GM12878 (cell line): ENCODE measurements around the gene KCNQ1OT1. TPM values are rescaled to one million over a fixed set of nuclear protein-coding genes. Genes with fewer than 3 reads are reported as not detected.

Experiments used
- ATAC-seq: fragments of 200-7000 bp; cut with Tn5 transposase; 3 replicates; pipeline ENCODE4 v1.9.1; 2020; ENCODE audit warnings: mild to moderate bottlenecking, moderate library complexity
- BruUV-seq: library from RNA; stranded (reverse); fragments of 400-500 nt; replicated peaks from 2 replicates; lab custom pipeline; 2021; lab: Mats Ljungman, UMichigan
- CTCF ChIA-PET: fragments of 300-600 bp; sonication (Branson Sonifier 250); formaldehyde crosslinking; extraction: SDS; loops from one replicate; lab custom pipeline; 2021; ENCODE audit warnings: inconsistent platforms; lab: Yijun Ruan, JAX
- POLR2A ChIA-PET: fragments of 350-600 bp; formaldehyde crosslinking; extraction: SDS; loops from one replicate; lab custom pipeline; 2021; ENCODE audit warnings: inconsistent platforms; lab: Charles Lee
- RAD21 ChIA-PET: fragments of 300-600 bp; sonication (Branson Sonifier 250); formaldehyde crosslinking; loops from one replicate; lab custom pipeline; 2023; ENCODE audit warnings: antibody characterized with exemption; ENCODE audit not compliant: unreplicated experiment; lab: Charles Lee
- SMC1A ChIA-PET: fragments of 300-600 bp; sonication (Branson Sonifier 250); formaldehyde crosslinking; loops from one replicate; lab custom pipeline; 2023; ENCODE audit not compliant: unreplicated experiment, uncharacterized antibody; lab: Charles Lee
- DNase-seq: peaks from one replicate; pipeline ENCODE4 v3.0.0-alpha.2; 2011; ENCODE audit warnings: low read depth, low spot score
- FAIRE-seq: peaks from 3 replicates; lab custom pipeline; 2011; peaks lifted over from hg19 to GRCh38; lab: Jason Lieb, UNC
- H2AFZ ChIP-seq: 2 replicates; pipeline ENCODE4 v1.6.0; 2011; ENCODE audit warnings: low read depth, low read length, control low read depth; ENCODE audit not compliant: control insufficient read depth
- H3K27ac ChIP-seq: 2 replicates; pipeline ENCODE4 v1.5.1; 2011; ENCODE audit warnings: control low read depth; ENCODE audit not compliant: control insufficient read depth, insufficient read depth
- H3K27me3 ChIP-seq, 2 experiments: replicated peaks in 1 of 2; 2 replicates each; pipeline versions ENCODE4 v1.6.0 to v1.6.1; 2011; ENCODE audit warnings: low read length in 1 of 2; ENCODE audit not compliant: control insufficient read depth in 2 of 2, insufficient read depth in 2 of 2
- H3K36me3 ChIP-seq, 2 experiments: 2 replicates each; pipeline ENCODE4 v1.5.1; 2011; ENCODE audit warnings: low read length in 1 of 2; ENCODE audit not compliant: control insufficient read depth in 2 of 2, insufficient read depth in 2 of 2
- H3K4me1 ChIP-seq: 2 replicates; pipeline ENCODE4 v1.6.1; 2011; ENCODE audit warnings: mild to moderate bottlenecking, low read length, moderate library complexity, mixed read lengths; ENCODE audit not compliant: control insufficient read depth, insufficient read depth
- H3K4me2 ChIP-seq: 2 replicates; pipeline ENCODE4 v1.6.0; 2011; ENCODE audit warnings: control low read depth; ENCODE audit not compliant: control insufficient read depth, insufficient read depth
- H3K4me3 ChIP-seq: fragments of 200-600 bp; sonication (generic); 2 replicates; pipeline ENCODE4 v1.5.1; 2016
- H3K79me2 ChIP-seq: 2 replicates; pipeline ENCODE4 v1.6.0; 2011; ENCODE audit warnings: low read length; ENCODE audit not compliant: control insufficient read depth, insufficient read depth
- H3K9ac ChIP-seq: 2 replicates; pipeline ENCODE4 v1.8.0; 2011; ENCODE audit warnings: low read length, control low read depth, mixed read lengths; ENCODE audit not compliant: control insufficient read depth, insufficient read depth
- H3K9me3 ChIP-seq: replicated peaks from 3 replicates; pipeline ENCODE4 v1.5.1; 2011; ENCODE audit warnings: mild to moderate bottlenecking, low read length; ENCODE audit not compliant: control insufficient read depth, insufficient read depth
- H4K20me1 ChIP-seq: 2 replicates; pipeline ENCODE4 v1.6.0; 2011; ENCODE audit not compliant: control insufficient read depth, insufficient read depth
- BHLHE40 ChIP-seq, 2 experiments: fragments of 450-650 bp in 1 of 2; IDR thresholded peaks; 2 replicates each; pipeline ENCODE4 v1.6.1; 2011 to 2017; ENCODE audit warnings: low read depth in 2 of 2, borderline replicate concordance in 1 of 2, improper control_type of control experiment in 1 of 2, low read length in 1 of 2, mild to moderate bottlenecking in 1 of 2
- CREM ChIP-seq: IDR thresholded peaks from 2 replicates; pipeline ENCODE4 v1.6.1; 2014; ENCODE audit warnings: antibody characterized with exemption, low read depth
- EGR1 ChIP-seq, 2 experiments: IDR thresholded peaks; 1 replicate in 1 of 2; 2 replicates in 1 of 2; pipeline ENCODE4 v1.6.1; 2011 to 2012; ENCODE audit warnings: low read depth in 2 of 2, low read length in 2 of 2, borderline replicate concordance in 1 of 2, mild to moderate bottlenecking in 1 of 2, moderate library complexity in 1 of 2
- IRF5 ChIP-seq: fragments of 450-650 bp; IDR thresholded peaks from 2 replicates; pipeline ENCODE4 v1.6.1; 2017; ENCODE audit warnings: borderline replicate concordance
- NFXL1 ChIP-seq: fragments of 450-650 bp; IDR thresholded peaks from 2 replicates; pipeline ENCODE4 v1.6.1; 2017; ENCODE audit warnings: antibody characterized with exemption, mild to moderate bottlenecking, borderline replicate concordance
- NRF1 ChIP-seq: conservative IDR thresholded peaks from 2 replicates; pipeline ENCODE4 v1.6.1; 2011; ENCODE audit warnings: mild to moderate bottlenecking, low read depth, low read length, improper control_type of control experiment
- RFX5 ChIP-seq: IDR thresholded peaks from 2 replicates; pipeline ENCODE4 v1.6.1; 2011; ENCODE audit warnings: low read depth, low read length, improper control_type of control experiment
- SREBF1 ChIP-seq: IDR thresholded peaks from 2 replicates; pipeline ENCODE4 v1.6.1; 2012; ENCODE audit warnings: mild to moderate bottlenecking, low read length
- SREBF2 ChIP-seq: IDR thresholded peaks from 2 replicates; pipeline ENCODE4 v1.6.1; 2012; ENCODE audit warnings: mild to moderate bottlenecking, low read length
- WGBS: methylation state at CpG from one replicate; pipeline ENCODE4 v1.1.6; 2016; ENCODE audit warnings: low lambda C conversion rate; ENCODE audit not compliant: insufficient replicate concordance, insufficient coverage; ENCODE audit errors: missing lambda C conversion rate; 5-methylcytosine and 5-hydroxymethylcytosine counted together
- in situ Hi-C: fragments of 300-500 bp; cut with MboI; formaldehyde crosslinking; loops from 9 replicates; pipeline ENCODE4 v1.14.3; 2018; ENCODE audit warnings: mixed read lengths
- intact Hi-C: fragments of 100-400 bp; cut with micrococcal nuclease; formaldehyde crosslinking; loops from one replicate; pipeline ENCODE4 v1.14.2; 2022; ENCODE audit not compliant: unreplicated experiment
- polyA plus RNA-seq, 11 experiments: library from polyadenylated mRNA; depleted of rRNA in 4 of 11; unstranded in 6 of 11; stranded (reverse) in 5 of 11; fragments of >200 nt; fragmentation: Nextera tagmentation in 4 of 11; fragmentation: Illumina TruSeq in 1 of 11; extraction: Ambion mirVana in 4 of 11; extraction: Trizol in 1 of 11; gene quantifications; 1 replicate in 1 of 11; 2 replicates in 10 of 11; pipeline versions ENCODE4 v1.2.1 to v1.2.3, GENCODE V29; 2011 to 2016; ENCODE audit warnings: inconsistent platforms in 2 of 11, missing spikeins in 2 of 11, low read depth in 1 of 11
- total RNA-seq, 4 experiments: library from RNA; depleted of rRNA in 3 of 4; stranded (reverse); fragments of >200 nt in 3 of 4; fragmentation: Illumina TruSeq in 1 of 4; extraction: Trizol in 1 of 4; gene quantifications; 2 replicates each; pipeline versions ENCODE4 v1.2.1 to v1.2.3, GENCODE V29; 2013 to 2021
- TF ChIP-seq, protein P1 (sequence below): fragments of 450-650 bp; IDR thresholded peaks from 2 replicates; pipeline ENCODE4 v1.6.1; 2018; ENCODE audit warnings: borderline replicate concordance, mild to moderate bottlenecking; ENCODE audit not compliant: partially characterized antibody

Gene KCNQ1OT1
- total and polyA plus RNA-seq, 10 of the 15 experiments (the other 5 are each of a cell fraction or from before 2014, with no cell fraction given): 0.02 to 1.6 (median 0.41) TPM

DNA sequence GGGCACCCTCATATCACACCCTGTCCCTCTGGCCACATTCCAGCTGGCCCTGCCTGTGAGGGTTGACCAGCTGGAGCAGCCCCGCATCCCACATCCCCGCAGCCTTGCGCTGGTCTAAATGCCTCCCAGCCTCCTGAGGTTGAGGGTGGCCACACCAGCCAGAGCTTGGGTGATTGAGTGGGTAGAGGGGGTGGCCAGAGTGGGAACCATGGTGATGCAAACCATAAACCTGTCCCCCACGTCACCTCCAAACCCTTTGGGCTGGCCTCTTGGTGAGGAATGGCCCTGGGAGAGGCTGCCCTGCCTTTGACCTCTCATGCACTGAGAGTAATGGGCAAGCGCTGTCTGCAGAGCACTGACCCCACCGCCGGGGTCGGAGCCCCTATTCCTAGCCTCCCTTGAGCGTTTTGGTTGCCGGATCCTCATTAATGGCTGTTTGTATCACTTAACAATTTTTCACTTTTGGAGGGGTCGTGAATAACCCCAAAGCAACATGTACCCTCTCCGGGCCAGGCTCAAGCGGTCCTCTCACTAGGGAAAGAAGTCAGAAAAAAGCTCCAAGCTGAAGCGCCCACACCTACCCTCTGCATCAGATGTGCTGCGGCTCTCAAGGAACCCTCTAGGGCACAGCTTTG, 16.0 kb upstream of the KCNQ1OT1 start:
- in situ Hi-C loops: no loop called here
- POLR2A ChIA-PET: no interaction called here
- H2AFZ ChIP-seq: no peak overlapping the region
- intact Hi-C loops: no loop called here
- SMC1A ChIA-PET: no interaction called here
- RAD21 ChIA-PET: no interaction called here
- H3K4me2 ChIP-seq: no peak overlapping the region
- H3K36me3 ChIP-seq: no peaks in the 10 kb centered on the region
- no peaks in the 10 kb centered on the region for H3K4me1 ChIP-seq
- H3K27me3 ChIP-seq: no peaks in the 10 kb centered on the region; a peak in 1 of 4 replicates
- H3K9ac ChIP-seq: no peak overlapping the region
- no peak overlapping the region for H3K4me3 ChIP-seq
- TF ChIP-seq SREBF2: no peak
- TF ChIP-seq CREM: no peak
- no peak for TF ChIP-seq NFXL1
- no peak for TF ChIP-seq EGR1 (IDR thresholded peaks at IDR 0.05; ENCODE audit: borderline replicate concordance in 1 of 2, low read depth in 2 of 2, low read length in 2 of 2)
- no peak for TF ChIP-seq IRF5
- no peak for TF ChIP-seq SREBF1
- TF ChIP-seq BHLHE40 (IDR thresholded peaks at IDR 0.05; ENCODE audit: borderline replicate concordance in 1 of 2, low read depth in 2 of 2, low read length in 1 of 2): no peak
- TF ChIP-seq RFX5: no peak
- TF ChIP-seq, protein P1, sequence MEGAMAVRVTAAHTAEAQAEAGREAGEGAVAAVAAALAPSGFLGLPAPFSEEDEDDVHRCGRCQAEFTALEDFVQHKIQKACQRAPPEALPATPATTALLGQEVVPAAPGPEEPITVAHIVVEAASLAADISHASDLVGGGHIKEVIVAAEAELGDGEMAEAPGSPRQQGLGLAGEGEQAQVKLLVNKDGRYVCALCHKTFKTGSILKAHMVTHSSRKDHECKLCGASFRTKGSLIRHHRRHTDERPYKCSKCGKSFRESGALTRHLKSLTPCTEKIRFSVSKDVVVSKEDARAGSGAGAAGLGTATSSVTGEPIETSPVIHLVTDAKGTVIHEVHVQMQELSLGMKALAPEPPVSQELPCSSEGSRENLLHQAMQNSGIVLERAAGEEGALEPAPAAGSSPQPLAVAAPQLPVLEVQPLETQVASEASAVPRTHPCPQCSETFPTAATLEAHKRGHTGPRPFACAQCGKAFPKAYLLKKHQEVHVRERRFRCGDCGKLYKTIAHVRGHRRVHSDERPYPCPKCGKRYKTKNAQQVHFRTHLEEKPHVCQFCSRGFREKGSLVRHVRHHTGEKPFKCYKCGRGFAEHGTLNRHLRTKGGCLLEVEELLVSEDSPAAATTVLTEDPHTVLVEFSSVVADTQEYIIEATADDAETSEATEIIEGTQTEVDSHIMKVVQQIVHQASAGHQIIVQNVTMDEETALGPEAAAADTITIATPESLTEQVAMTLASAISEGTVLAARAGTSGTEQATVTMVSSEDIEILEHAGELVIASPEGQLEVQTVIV: no peak
- TF ChIP-seq NRF1: no peak
- TF ChIP-seq, all 136 proteins: peak for 0
- no peak overlapping the region for H3K27ac ChIP-seq
- FAIRE-seq (no peak), DNase-seq (no peak), ATAC-seq (no peak)
- H3K9me3 ChIP-seq: no peaks in the 10 kb centered on the region
- CTCF ChIA-PET: no interaction called here
- WGBS: 49% methylated on average over 15 of the region's 15 CpGs
- no peaks in the 10 kb centered on the region for H4K20me1 ChIP-seq
- BruUV-seq: no TSS peak
- no peaks in the 10 kb centered on the region for H3K79me2 ChIP-seq
